GM13977 (cell line): ENCODE measurements around the gene ALK.

Experiments
- DNase-seq: peaks from one replicate; pipeline ENCODE4 v3.0.0; 2012; ENCODE audit warnings: low spot score
- CTCF ChIP-seq: IDR thresholded peaks from 2 replicates; pipeline ENCODE4 v1.5.1; 2012; ENCODE audit warnings: mild to moderate bottlenecking, control low read depth; ENCODE audit not compliant: insufficient read depth; ENCODE audit errors: extremely low read depth, missing control alignments
- in situ Hi-C: fragments of 300-500 bp; cut with MboI; formaldehyde crosslinking; loops from one replicate; pipeline ENCODE4 v1.12.0; 2022; ENCODE audit warnings: low sequenced_read_pairs, low pct_unique_long_range_greater_than_20kb, mixed read lengths, inconsistent platforms; ENCODE audit not compliant: unreplicated experiment

The ALK gene

DNA sequence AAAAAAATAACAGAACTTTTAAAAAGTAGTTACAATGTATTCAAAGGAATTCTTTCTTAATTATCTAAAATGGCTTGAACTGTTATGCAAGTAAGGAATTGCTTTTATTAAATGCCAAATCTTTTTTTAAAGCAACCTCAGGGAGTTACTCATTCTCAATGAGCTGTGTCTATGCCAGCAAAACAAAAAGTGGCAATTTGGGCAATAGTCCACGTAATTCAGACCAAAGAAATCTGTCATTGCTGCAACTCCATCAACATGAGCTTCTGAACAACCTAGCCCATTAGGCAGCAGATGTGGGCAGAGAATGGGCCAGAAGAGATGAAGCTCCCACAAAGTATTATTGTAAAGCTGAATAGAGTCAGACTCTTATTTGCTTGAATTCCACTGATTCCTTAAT is 118.4 kb downstream of the ALK start:
- no peak for DNase-seq
- in situ Hi-C loops: no loop called here
- TF ChIP-seq CTCF: no peak

GRCh38 chr2:29799628-29800027 is 121.8 kb downstream of the ALK start:
- in situ Hi-C loops: no loop called here
- TF ChIP-seq CTCF: no peak
- no peak for DNase-seq

- TF ChIP-seq CTCF: no peak
- no peak for DNase-seq
- in situ Hi-C loops: no loop called here
These were observed 123.5 kb downstream of the ALK start for GRCh38 chr2:29797916-29798315.

DNA sequence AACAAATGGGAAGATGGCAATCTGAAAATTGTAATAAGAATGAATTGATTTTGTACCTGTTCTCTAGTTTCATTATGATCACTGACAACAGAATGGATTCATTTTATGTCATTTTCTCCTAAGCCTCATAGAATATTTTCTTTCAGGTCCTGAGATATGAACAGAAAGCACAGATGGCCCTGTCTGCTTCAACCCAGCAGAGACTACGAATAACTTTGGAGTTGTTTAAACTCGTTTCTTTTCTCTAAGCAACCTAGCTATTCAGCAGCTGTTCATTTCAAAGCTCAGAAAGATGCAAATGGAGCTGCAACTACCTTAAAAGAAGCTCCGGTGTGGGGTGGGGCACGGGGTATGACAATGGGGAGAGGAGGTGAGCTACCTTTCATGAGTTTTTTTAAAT is 124.9 kb downstream of the ALK start:
- DNase-seq: no peak
- in situ Hi-C loops: no loop called here
- no peak for TF ChIP-seq CTCF

DNA sequence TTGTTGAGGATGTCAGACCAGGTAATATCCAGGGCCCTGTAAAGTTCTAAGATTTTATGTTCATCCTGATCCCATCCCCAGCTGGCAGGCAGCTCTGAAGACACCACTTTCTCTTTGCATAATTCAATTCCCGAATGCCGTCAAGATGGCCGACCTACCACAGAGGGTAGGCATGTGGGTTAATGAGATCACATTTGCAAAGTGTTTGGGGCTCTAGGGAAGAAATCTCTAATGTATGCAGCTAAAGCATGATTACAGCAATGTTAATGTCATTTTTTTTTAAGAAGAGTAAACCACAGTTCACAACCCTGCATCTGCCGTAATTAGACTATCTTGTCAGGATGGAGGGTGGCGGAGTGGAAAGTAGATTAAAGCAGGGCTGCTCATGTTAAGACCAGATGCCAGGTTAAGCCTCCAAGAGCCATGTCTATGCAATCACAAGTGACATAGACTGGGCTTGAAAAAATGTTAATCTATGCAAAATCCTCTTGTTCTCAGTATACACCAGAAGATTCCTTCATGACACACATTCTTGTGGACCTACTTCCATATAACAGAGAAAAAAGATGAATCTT is 131.4 kb downstream of the ALK start:
- in situ Hi-C loops: no loop called here
- no peak for TF ChIP-seq CTCF
- DNase-seq: no peak

DNA sequence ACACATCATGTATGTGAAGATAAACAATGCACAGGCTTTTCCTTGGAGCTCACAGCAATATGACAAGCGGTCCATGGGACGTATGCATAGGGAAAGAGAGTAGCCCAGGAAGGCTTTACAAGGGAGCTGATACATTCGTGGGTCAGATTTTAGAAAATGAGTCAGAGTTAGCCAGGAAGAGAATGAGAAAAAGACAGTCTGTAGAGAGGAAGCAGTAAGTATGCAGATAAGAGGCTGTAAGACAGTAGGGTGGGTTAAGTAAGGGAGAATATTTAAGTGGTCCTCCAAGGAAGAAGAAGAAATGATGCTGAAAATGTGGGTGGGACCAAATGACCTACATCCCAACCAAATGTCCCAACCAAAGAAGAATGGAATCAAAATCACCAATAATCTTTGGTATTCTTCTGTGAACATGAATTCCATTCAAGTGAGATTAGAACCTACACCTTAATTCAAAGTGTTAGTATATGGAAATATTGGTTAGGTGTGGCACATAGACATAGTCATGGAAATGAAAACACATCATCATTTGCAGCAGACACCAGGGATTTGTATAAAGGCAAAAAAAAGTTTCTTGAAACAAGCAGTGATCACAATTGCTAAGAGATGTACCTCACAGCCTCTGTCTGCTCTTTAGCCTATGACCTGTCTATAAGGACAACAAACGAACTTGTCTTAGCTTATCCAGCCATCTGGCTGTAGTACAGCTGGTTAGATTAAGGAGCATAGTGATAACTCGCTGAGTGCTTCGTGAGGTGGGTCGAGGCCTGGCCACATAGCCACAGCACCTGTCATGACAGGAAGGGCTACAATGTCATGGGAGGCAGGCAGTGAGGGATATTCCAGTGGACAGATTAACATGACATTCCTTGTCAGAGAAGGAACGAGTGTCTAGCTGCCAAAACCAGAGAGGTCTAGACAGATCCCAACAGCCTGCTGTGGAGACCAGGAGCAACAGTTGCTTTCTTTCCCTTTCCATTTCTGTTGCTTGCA is 133.6 kb downstream of the ALK start:
- in situ Hi-C loops: no loop called here
- no peak for DNase-seq
- no peak for TF ChIP-seq CTCF
